SK-N-MC (cell line): ENCODE results near the gene ATG5.

Experiments
- EZH2 ChIP-seq: fragments of 200-600 bp; sonication (generic); IDR thresholded peaks from one replicate; pipeline ENCODE4 v1.6.1; 2017; ENCODE audit warnings: antibody characterized with exemption
- POLR2AphosphoS5 ChIP-seq: IDR thresholded peaks from 2 replicates; pipeline ENCODE4 v1.6.1; 2012; ENCODE audit warnings: mild to moderate bottlenecking, low read depth, low read length, borderline replicate concordance

- no peak for TF ChIP-seq POLR2AphosphoS5
- no peak for TF ChIP-seq EZH2
These were observed 16.6 kb downstream of the ATG5 start for GRCh38 chr6:106308985-106309384.
